Neural cell (in vitro differentiated cells): ENCODE measurements around the gene ACTR1B.

ENCODE experiments used
- EZH2 ChIP-seq: fragments of 200-600, 300-800 bp; shearing (Covaris generic), sonication (generic); IDR thresholded peaks from 2 replicates; pipeline ENCODE4 v1.6.1; 2014; ENCODE audit warnings: antibody characterized with exemption, low read length, borderline replicate concordance, mild to moderate bottlenecking; ENCODE audit not compliant: insufficient read depth, poor library complexity, severe bottlenecking
- MXI1 ChIP-seq: fragments of 450-650 bp; conservative IDR thresholded peaks from 2 replicates; pipeline ENCODE4 v1.6.1; 2014; ENCODE audit warnings: antibody characterized with exemption, mild to moderate bottlenecking; ENCODE audit not compliant: poor library complexity, severe bottlenecking
- POLR2AphosphoS5 ChIP-seq: IDR thresholded peaks from 2 replicates; pipeline ENCODE4 v1.6.1; 2012
- RAD21 ChIP-seq: fragments of 450-650 bp; conservative IDR thresholded peaks from 2 replicates; pipeline ENCODE4 v1.6.1; 2014; ENCODE audit warnings: antibody characterized with exemption, mild to moderate bottlenecking, moderate library complexity
- SMC3 ChIP-seq: fragments of 450-650 bp; conservative IDR thresholded peaks from 2 replicates; pipeline ENCODE4 v1.6.1; 2014; ENCODE audit warnings: antibody characterized with exemption, mild to moderate bottlenecking, moderate library complexity; ENCODE audit not compliant: poor library complexity
- TAF1 ChIP-seq: IDR thresholded peaks from 2 replicates; pipeline ENCODE4 v1.6.1; 2012; ENCODE audit warnings: low read depth
- TF ChIP-seq, protein P1 (sequence below): fragments of 450-650 bp; IDR thresholded peaks from 2 replicates; pipeline ENCODE4 v1.5.1; 2014; ENCODE audit warnings: antibody characterized with exemption, mild to moderate bottlenecking, moderate library complexity; ENCODE audit not compliant: poor library complexity, severe bottlenecking

DNA sequence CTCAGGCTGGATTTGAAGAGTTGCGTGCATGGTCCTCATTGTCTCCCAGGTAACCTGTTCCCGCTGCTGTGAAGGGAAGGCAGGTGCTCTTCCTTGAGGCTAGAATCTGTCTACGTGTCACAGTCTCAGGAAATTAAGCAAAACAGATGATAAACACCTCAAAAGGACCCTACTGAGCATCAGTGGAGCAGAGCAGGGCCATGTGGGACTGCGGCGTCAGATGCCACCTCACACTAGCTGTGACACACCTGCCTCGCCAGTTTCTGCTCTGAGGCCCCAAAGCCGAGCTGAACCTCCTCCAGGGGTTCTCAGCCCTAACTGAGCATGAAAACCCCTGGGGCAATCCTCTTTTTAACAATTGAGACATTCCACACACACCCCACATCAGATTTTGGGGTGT, 7.7 kb upstream of the ACTR1B start:
- TF ChIP-seq, protein P1, sequence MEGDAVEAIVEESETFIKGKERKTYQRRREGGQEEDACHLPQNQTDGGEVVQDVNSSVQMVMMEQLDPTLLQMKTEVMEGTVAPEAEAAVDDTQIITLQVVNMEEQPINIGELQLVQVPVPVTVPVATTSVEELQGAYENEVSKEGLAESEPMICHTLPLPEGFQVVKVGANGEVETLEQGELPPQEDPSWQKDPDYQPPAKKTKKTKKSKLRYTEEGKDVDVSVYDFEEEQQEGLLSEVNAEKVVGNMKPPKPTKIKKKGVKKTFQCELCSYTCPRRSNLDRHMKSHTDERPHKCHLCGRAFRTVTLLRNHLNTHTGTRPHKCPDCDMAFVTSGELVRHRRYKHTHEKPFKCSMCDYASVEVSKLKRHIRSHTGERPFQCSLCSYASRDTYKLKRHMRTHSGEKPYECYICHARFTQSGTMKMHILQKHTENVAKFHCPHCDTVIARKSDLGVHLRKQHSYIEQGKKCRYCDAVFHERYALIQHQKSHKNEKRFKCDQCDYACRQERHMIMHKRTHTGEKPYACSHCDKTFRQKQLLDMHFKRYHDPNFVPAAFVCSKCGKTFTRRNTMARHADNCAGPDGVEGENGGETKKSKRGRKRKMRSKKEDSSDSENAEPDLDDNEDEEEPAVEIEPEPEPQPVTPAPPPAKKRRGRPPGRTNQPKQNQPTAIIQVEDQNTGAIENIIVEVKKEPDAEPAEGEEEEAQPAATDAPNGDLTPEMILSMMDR, result no peak
- TF ChIP-seq TAF1 (no peak), EZH2 (no peak), SMC3 (no peak), MXI1 (no peak), POLR2AphosphoS5 (no peak), RAD21 (no peak)
